Activated CD8-positive, alpha-beta memory T cell treated with anti-CD3 and anti-CD28 coated beads for 1 hour (primary cell): ENCODE results near the gene SRL.
A peak's percentile ranks its signal among the peaks of the same experiment; 100 is the strongest.
"Not testable (repeated sequence)": the region's sequence is repeated elsewhere in the genome, so short reads cannot be mapped to it uniquely, and the experiment has no call there.

ENCODE experiments used
- DNase-seq, 2 donors: peaks; one replicate each; pipeline ENCODE4 v3.0.0-alpha.2; 2020; ENCODE audit warnings: low read depth in 1 of 2; ENCODE audit errors: extremely low read depth in 1 of 2

The SRL gene

DNA sequence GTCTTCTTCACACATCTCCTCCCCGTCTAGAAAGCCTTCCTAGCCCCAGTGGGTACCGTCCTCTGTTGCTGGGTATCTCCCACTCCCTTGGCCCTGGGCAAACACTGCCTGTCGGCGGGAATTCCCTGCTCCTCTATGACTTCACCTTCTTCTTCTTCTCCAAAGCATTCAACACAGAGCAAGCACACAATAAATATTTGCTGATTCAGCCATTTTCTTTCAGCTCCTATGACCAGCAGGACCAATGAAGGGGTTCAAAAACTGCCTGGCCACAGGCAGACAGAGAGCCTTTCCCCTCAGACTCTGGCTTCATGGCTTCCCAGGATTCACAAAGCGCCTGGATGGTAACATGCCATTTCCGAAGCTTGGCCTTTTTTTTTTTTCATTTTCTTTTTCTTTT is 72.5 kb downstream of the SRL start:
- DNase-seq = no peak

DNA sequence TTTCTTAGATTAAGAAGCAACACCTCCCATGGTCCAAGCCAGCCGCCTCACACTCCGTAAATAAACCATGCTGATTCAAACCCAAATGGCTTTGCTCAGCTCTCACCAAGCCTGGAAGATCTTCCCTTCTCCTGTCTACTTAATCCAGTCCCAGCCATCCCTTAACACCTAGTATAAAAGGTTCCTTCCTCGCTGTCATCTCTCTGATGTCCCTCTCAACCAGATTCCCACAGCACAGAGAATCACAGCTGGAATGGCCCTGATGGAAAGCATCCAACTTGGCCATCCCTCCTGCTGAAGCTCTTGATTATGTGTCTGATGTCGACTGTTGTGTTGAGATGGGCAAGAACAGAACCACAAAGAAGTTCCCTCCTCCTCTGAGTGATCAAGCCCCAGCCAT is 75.1 kb downstream of the SRL start:
- DNase-seq = no peak

DNA sequence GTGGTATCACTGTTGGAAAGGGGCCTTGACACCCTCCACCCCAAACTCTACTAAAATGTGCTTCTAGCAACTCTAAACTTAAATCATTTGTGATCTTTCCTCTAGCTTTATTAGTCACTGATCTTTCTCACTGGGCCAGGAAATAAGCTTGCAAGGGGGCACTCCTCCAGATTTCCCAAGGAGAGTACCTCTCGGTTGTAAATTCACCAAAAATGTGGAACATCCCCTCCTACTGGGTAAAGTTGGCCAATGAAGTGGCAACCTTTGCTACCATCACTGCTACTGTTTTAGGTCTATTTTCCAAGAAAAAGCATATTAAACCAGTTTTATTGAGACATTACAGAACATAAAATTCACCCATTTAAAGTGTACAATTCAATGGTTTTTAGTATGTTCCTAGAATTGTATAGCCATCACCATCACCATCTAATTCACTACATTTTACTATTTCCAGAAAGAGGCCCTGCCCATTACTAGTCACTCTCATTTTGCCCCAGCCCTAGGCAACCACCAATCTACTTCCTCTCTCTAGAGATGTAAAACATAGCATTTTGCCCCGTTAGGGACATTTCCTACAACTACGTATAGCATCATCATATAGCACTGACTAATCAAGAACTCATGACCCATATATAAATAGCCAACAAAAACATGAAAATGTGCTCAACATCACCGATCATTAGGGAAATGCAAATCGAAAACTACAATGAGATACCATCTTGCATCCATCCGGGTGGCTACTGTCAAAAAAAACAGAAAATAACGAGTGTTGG is 81.0 kb downstream of the SRL start:
- no peak for DNase-seq

DNA sequence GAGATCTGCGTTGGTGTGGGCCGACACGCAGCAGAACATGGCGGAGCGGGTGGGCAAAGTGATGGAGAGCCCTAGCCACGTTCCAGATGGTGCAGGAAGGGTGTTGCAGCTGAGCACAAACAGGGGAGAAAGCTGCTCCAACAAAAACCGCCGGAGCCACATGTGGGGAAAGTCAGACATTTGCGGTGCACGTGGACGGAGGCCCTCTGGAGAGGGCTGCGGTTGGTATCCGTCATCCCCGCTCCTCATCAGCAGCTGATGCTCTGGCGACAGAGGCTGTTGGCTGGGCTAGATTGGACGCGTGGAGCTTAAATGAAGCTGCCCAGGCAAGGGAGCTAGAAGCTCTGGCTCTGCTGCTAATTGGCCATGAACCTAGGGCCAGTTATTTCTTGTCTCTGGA is 82.2 kb downstream of the SRL start:
- no peak for DNase-seq

DNA sequence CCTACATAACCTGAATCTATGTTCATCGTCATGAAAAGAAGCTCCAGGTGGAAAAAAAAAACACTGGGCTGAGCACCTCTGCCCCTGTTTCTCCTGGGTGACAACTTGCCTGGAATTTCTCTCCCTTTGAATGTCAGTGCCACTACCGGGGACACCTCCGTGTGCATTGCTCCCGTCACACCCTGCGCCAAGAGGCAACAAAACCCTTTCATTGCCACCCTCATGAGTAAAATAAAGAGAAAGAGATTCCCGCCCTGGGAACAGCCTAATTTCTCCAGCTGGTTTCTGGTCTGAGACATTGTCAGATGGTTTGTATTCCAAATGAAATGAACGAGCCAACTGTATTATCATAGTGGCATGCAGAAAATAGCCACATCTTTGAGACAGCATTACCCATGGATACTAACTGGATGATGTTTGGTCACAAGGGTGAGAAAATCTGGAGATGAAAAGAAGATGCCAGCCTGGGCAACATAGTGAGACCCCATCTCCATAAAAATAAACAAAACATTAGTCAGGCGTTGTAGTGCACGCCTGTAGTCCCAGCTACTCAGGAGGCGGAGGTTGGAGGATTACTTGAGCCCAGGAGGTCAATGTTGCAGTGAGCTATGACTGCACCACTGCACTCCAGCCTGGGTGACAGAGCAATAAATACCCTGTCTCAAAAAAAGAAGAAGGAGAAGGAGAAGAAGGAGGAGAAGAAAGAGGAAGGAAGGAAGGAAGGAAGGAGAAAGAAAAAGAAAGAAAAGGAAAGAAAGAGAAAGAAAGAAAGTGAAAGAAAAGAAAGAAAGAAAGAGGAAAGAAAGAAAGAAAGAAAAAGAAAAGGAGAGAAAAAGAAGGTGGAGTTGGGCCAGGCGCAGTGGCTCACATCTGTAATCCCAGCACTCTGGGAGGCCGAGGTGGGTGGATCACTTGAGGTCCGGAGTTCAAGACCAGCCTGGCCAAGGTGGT is 83.5 kb downstream of the SRL start:
- no peak for DNase-seq

DNA sequence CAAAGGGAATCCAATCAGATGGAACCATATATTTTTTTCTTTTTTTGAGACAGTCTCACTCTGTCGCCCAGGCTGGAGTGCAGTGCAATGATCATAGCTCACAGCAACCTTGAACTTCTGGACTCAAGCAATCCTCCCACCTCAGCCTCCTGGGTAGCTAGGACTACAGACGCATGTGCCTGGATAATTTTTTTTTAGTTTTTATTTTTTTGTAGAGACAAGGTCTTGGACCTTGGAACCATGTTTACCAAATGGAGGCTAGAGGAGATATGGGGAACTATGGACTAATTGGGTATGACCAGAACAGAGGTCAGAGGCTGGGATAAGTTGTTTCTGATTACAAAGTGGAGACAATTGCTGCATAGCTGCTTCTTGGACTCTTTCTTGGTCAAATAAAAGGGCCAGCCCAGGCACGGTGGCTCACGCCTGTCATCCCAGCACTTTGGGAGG is 84.5 kb downstream of the SRL start:
- no peak for DNase-seq

DNA sequence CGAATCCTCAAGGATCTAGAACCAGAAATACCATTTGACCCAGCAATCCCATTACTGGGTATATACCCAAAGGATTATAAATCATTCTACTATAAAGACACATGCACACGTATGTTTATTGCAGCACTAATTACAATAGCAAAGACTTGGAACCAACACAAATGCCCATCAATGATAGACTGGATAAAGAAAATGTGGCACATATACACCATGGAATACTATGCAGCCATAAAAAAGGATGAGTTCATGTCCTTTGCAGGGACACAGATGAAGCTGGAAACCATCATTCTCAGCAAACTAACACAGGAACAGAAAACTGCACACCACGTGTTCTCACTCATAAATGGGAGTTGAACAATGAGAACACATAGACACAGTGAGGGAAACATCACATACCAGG is 85.4 kb downstream of the SRL start:
- not testable (repeated sequence) for DNase-seq

DNA sequence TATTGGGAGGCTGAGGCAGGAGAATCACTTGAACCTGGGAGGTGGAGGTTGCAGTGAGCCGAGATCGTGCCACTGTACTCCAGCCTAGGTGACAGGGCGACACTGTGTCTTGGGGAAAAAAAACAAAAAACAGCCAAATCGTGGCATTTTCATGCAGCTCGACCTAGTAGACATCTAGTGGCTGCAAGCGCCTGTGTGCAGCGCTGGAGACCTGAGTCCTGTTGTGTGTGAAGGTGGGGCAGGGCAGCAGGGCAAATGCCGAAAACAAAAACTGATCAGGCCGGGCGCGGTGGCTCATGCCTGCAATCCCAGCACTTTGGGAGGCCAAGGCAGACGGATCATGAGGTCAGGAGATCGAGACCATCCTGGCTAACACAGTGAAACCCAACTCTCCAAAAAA is 88.5 kb downstream of the SRL start:
- DNase-seq = not testable (repeated sequence)

DNA sequence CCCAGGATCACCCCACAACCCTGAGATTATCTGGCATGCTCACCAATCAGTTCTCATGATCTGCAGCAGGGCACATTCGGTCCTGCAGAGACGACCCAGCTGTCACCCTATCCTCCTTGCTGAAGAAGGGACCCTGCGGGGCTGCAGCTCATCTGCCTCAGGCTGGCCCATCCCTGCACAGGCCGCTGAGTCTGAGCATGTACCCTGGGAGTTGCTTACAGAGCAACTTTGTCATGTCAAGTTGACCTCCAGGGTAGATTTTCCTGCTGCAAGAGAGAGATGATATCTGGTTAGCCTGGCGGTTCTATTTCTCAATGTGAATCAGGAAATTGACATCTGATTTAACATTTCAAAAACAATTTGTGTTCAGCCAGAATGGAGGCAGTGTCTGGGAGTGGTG is 89.6 kb downstream of the SRL start:
- DNase-seq = no peak

DNA sequence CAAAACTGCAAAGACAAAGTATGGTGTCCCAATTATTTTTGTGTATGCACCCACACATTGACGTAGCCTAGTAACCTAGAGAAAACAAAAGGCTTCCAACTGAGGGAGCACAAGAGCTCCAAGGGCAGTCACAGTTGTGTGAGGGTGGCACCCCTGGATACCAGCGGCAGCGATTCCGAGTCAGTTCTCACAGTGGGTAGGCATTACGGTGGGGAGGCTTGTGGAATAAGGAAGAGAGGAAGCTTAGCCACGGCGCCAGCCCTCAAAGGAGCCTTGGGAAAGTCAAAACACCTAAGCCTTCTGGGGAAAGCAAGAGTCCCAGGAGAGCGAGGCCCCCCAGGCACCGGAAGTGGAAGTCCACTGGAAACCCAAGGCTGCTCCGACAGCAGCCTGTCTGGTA is 94.6 kb downstream of the SRL start:
- DNase-seq = no peak

DNA sequence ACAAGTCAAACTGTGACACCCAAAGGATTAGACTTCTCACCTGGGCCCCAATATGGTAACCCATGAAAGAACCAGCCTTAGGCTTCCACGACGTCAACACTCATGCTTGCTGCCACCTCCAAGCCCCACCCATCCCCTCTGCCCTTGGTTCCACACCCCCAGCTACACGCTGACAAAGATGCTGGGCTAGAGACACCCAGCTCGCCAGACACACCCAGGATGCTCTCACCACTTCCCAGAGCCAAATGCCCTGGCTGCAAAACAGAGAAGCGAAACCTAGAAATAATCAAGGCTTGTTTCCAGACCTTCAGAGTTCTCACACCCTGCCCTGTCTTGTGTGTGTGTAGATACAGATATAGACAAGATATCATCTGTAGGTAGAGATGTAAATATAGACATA is 99.6 kb downstream of the SRL start:
- DNase-seq = peak in 1 of 2 donors; percentile 11

DNA sequence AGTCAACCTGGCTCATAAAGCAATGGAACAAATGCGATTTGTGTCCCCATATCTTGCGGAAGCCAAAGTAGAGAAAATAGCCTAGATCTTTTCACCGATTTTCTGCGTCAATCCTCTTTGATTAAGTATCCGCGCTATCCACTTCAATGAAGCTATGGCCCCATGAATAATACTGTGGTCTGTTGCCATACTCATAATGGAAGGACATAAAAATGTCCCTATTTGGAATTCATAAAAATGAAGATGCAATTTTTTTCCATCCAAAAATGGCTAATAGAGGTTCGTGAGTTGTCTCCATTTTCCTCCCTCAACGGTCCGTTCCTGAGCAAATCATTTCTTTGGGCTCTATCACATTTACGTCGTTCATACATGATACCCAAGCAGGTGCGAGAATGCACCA is 100.3 kb downstream of the SRL start:
- DNase-seq = no peak

DNA sequence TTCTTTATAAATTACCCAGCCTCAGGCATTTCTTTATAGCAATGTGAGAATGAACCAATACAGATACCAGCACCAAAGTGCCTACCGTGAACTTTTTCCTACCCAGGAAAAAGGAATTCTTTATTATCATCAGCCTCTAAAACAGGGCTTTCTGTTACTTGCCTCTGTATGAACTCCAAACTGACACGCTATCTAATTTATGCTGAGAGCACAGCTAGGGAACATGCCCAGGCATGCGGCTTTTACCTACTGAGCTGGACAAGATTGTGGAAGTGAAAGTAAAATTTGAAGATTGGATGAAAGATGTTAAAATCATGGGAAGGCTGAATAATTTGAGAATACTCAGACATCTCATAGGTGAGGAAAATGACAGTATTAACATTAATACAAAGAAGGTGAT is 101.2 kb downstream of the SRL start:
- no peak for DNase-seq

DNA sequence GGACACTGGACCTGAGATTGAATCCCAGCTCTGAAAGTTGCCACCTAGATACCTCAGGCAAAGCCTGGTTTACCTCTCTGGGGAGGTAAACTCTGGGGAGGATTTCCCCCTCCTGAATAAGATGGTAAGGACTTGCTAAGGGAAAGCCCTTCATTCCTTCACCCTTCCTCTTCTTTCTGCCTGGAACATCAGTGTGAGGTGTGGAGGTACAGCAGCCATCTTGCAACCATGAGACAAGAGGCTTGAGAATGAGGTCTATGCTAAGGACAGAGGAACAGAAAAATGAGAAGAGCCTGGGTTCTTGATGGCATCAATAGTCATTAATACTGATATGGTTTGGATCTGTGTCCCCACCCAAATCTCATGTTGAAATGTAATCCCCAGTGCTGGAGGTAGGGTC is 101.9 kb downstream of the SRL start:
- no peak for DNase-seq
